ENCODE data around the gene NEDD8.

DNA sequence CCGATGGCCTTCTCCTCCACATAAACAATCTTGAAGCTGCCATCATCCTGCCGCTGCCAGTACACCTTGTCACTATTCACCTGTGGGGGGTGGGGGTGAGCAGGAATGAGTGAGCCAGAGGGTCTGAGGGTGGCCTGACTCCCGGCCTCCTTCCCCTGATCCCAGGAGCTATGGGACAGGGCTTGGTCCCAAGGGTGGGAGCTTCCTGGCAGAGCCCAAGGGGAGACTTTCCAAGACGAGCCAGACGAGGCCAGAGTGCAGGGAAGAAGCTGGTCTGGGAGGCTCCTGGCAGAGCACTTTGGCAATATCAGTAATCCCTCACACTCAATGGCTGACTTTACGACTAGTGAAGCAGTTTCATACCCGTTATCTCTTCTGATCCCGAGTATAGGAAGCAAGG, 23.3 kb upstream of the NEDD8 start:
- TF ChIP-seq, protein P1, sequence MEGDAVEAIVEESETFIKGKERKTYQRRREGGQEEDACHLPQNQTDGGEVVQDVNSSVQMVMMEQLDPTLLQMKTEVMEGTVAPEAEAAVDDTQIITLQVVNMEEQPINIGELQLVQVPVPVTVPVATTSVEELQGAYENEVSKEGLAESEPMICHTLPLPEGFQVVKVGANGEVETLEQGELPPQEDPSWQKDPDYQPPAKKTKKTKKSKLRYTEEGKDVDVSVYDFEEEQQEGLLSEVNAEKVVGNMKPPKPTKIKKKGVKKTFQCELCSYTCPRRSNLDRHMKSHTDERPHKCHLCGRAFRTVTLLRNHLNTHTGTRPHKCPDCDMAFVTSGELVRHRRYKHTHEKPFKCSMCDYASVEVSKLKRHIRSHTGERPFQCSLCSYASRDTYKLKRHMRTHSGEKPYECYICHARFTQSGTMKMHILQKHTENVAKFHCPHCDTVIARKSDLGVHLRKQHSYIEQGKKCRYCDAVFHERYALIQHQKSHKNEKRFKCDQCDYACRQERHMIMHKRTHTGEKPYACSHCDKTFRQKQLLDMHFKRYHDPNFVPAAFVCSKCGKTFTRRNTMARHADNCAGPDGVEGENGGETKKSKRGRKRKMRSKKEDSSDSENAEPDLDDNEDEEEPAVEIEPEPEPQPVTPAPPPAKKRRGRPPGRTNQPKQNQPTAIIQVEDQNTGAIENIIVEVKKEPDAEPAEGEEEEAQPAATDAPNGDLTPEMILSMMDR (conservative IDR thresholded peaks at IDR 0.05; ENCODE audit: low read depth, low read length) = no peak
- no peak for TF ChIP-seq EZH2 (IDR thresholded peaks at IDR 0.05; ENCODE audit: low read length, unreplicated experiment)
- no peak for TF ChIP-seq EZH2phosphoT487 (IDR thresholded peaks at IDR 0.05; ENCODE audit: borderline replicate concordance, low read length)
